Hepatocyte (in vitro differentiated cells): ENCODE data around the gene CDPF1.

ENCODE experiments used
- EZH2 ChIP-seq: fragments of 200-600 bp; sonication (generic); IDR thresholded peaks from 2 replicates; pipeline ENCODE4 v1.6.1; 2016; ENCODE audit warnings: antibody characterized with exemption, mild to moderate bottlenecking, borderline replicate concordance
- EZH2phosphoT487 ChIP-seq: fragments of 200-600 bp; sonication (generic); IDR thresholded peaks from one replicate; pipeline ENCODE4 v1.6.1; 2018; ENCODE audit warnings: antibody characterized with exemption, mild to moderate bottlenecking, low read depth, moderate library complexity; ENCODE audit not compliant: unreplicated experiment, severe bottlenecking
- TF ChIP-seq, protein P1 (sequence below): fragments of 200-600 bp; sonication (generic); IDR thresholded peaks from 2 replicates; pipeline ENCODE4 v1.5.1; 2016; ENCODE audit warnings: antibody characterized with exemption, mild to moderate bottlenecking; ENCODE audit not compliant: poor library complexity

DNA sequence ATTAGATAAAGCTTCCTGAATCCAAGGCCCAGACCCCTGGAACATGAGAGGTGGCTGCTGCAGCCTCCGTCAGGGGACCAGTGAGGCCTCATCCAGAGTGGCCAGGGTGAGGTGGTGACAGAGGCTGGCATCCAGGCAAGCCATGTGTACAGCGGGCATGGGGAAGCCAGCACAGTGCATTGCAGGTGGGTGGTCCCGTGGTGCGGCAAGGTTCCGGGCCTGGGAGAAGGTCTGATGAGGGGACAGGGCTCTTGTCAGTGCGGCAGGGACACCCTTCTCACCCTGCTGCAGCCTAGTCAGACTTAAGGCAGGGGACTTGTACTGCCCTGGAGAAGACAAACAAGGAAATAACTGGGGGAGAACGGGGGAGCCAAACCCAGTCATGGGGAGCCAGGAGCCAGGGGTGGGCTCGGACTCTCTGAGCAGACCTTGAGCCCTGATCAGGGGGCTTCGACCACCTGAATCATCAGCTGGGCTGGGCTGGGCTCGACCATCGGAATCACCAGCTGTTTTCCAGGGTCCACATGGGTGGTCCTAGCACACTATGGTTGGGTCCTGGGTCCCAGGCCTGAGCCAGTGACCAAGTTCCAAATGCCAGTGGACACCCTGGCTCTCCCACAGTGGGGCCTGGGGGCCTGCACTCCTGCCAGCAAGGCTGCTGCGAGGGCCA lies 22.8 kb upstream of the CDPF1 start:
- TF ChIP-seq, protein P1, sequence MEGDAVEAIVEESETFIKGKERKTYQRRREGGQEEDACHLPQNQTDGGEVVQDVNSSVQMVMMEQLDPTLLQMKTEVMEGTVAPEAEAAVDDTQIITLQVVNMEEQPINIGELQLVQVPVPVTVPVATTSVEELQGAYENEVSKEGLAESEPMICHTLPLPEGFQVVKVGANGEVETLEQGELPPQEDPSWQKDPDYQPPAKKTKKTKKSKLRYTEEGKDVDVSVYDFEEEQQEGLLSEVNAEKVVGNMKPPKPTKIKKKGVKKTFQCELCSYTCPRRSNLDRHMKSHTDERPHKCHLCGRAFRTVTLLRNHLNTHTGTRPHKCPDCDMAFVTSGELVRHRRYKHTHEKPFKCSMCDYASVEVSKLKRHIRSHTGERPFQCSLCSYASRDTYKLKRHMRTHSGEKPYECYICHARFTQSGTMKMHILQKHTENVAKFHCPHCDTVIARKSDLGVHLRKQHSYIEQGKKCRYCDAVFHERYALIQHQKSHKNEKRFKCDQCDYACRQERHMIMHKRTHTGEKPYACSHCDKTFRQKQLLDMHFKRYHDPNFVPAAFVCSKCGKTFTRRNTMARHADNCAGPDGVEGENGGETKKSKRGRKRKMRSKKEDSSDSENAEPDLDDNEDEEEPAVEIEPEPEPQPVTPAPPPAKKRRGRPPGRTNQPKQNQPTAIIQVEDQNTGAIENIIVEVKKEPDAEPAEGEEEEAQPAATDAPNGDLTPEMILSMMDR = no peak
- TF ChIP-seq EZH2phosphoT487 (no peak), EZH2 (no peak)
